Measurements from ENCODE around the gene PCDHGB3.

DNA sequence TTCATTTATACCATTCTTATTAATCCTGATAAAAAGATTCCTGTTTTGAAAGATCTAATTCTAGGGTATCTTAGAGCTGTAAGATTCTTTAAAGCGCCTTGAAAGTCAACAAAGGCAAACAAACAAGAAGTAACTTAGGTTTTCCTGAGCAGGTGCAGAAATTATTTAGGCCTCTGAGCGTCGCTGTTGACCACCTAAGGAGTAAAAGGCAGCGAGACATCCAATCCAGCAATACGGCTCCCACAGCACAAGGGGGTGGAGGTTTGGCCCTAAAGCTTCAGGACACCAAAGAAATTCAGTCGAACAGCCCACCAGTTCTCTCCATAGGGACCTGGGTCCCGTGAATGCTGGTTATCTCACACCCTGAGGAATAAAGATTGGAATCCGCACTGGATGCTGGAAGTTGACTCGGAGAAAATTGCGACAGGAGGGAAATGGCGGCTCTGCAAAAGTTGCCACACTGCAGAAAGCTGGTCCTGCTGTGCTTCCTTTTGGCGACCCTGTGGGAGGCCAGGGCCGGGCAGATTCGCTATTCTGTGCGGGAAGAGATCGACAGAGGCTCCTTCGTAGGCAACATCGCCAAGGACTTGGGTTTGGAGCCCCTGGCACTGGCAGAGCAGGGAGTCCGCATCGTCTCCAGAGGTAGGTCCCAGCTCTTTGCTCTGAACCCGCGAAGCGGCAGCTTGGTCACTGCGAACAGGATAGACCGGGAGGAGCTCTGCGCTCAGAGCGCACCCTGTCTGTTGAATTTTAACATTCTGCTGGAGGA lies 31.3 kb upstream of the PCDHGB3 start, which contains the start of gene PCDHGA2:
- TF ChIP-seq FOXP2 (optimal IDR thresholded peaks at IDR 0.05; ENCODE audit: borderline replicate concordance, extremely low read depth, extremely low read length, insufficient read depth) (no peak), TAF1 (IDR thresholded peaks at IDR 0.05; ENCODE audit: borderline replicate concordance, insufficient read depth, low read length) (no peak), POLR2AphosphoS5 (IDR thresholded peaks at IDR 0.05; ENCODE audit: low read depth, low read length) (no peak)
- TF ChIP-seq, protein P1, sequence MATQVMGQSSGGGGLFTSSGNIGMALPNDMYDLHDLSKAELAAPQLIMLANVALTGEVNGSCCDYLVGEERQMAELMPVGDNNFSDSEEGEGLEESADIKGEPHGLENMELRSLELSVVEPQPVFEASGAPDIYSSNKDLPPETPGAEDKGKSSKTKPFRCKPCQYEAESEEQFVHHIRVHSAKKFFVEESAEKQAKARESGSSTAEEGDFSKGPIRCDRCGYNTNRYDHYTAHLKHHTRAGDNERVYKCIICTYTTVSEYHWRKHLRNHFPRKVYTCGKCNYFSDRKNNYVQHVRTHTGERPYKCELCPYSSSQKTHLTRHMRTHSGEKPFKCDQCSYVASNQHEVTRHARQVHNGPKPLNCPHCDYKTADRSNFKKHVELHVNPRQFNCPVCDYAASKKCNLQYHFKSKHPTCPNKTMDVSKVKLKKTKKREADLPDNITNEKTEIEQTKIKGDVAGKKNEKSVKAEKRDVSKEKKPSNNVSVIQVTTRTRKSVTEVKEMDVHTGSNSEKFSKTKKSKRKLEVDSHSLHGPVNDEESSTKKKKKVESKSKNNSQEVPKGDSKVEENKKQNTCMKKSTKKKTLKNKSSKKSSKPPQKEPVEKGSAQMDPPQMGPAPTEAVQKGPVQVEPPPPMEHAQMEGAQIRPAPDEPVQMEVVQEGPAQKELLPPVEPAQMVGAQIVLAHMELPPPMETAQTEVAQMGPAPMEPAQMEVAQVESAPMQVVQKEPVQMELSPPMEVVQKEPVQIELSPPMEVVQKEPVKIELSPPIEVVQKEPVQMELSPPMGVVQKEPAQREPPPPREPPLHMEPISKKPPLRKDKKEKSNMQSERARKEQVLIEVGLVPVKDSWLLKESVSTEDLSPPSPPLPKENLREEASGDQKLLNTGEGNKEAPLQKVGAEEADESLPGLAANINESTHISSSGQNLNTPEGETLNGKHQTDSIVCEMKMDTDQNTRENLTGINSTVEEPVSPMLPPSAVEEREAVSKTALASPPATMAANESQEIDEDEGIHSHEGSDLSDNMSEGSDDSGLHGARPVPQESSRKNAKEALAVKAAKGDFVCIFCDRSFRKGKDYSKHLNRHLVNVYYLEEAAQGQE (IDR thresholded peaks at IDR 0.05; ENCODE audit: insufficient read depth in 1 of 2, low read depth in 2 of 2, low read length in 2 of 2): no peak

Data from PFSK-1 (cell line).